ENCODE results near the gene EYA2. TPM values are rescaled to one million over a fixed set of nuclear protein-coding genes. Genes with fewer than 3 reads are reported as not detected.
"Not testable (repeated sequence)": the region's sequence is repeated elsewhere in the genome, so short reads cannot be mapped to it uniquely, and the experiment has no call there.

The EYA2 gene
- total and polyA plus RNA-seq, 2 experiments from 2014 or later: 0.18 TPM; not detected in 1

GRCh38 chr20:46917155-46917554, 22.5 kb downstream of the EYA2 start:
- no peaks in the 10 kb centered on the region for H3K9me2 ChIP-seq (ENCODE audit: insufficient read depth)
- DNase-seq: no peak
- no peak overlapping the region for H3K9ac ChIP-seq
- H3K4me1 ChIP-seq (ENCODE audit: insufficient read depth): no peaks in the 10 kb centered on the region
- no peak for TF ChIP-seq EZH2phosphoT487 (IDR thresholded peaks at IDR 0.05; ENCODE audit: insufficient read depth, low read depth)
- TF ChIP-seq EZH2 (IDR thresholded peaks at IDR 0.05; ENCODE audit: insufficient read depth, poor library complexity, severe bottlenecking): no peak
- no peaks in the 10 kb centered on the region for H4K20me1 ChIP-seq (ENCODE audit: insufficient read depth)
- H3K4me2 ChIP-seq (ENCODE audit: unreplicated experiment): no peak overlapping the region
- H3K36me3 ChIP-seq (ENCODE audit: low read depth): no peaks in the 10 kb centered on the region
- no peaks in the 10 kb centered on the region for H3F3A ChIP-seq (ENCODE audit: insufficient read depth)
- no peaks in the 10 kb centered on the region for H3K79me2 ChIP-seq (ENCODE audit: insufficient read depth)
- no peak overlapping the region for H3K4me3 ChIP-seq
- H3K27me3 ChIP-seq (replicated peaks; ENCODE audit: insufficient read depth): peaks cover 10% of the 10 kb centered on the region
- H2AFZ ChIP-seq: no peak overlapping the region
- no peak overlapping the region for H3K27ac ChIP-seq
- no peaks in the 10 kb centered on the region for H3K9me3 ChIP-seq (ENCODE audit: low read depth)
- in situ Hi-C loops (cut with MboI): no loop called here
- 66 to 67% methylated on average over 7 of the region's 7 CpGs for WGBS, 2 experiments (ENCODE audit: low coverage in 1 of 2, low lambda C conversion rate in 2 of 2, missing lambda C conversion rate in 2 of 2)

GRCh38 chr20:46920114-46920513, 25.5 kb downstream of the EYA2 start:
- Histone ChIP-seq H3K79me2 (ENCODE audit: insufficient read depth) (no peaks in the 10 kb centered on the region), H3K4me1 (ENCODE audit: insufficient read depth) (no peaks in the 10 kb centered on the region), H4K20me1 (ENCODE audit: insufficient read depth) (no peaks in the 10 kb centered on the region), H2AFZ (no peak overlapping the region), H3K4me3 (no peak overlapping the region), H3K27ac (no peak overlapping the region), H3F3A (ENCODE audit: insufficient read depth) (no peaks in the 10 kb centered on the region), H3K27me3 (replicated peaks; ENCODE audit: insufficient read depth) (peaks cover 8% of the 10 kb centered on the region), H3K9ac (no peak overlapping the region), H3K9me2 (ENCODE audit: insufficient read depth) (no peaks in the 10 kb centered on the region), H3K9me3 (ENCODE audit: low read depth) (no peaks in the 10 kb centered on the region), H3K4me2 (ENCODE audit: unreplicated experiment) (no peak overlapping the region), H3K36me3 (ENCODE audit: low read depth) (no peaks in the 10 kb centered on the region)
- 56 to 60% methylated on average over 6 of the region's 6 CpGs for WGBS, 2 experiments (ENCODE audit: low coverage in 1 of 2, low lambda C conversion rate in 2 of 2, missing lambda C conversion rate in 2 of 2)
- no peak for DNase-seq
- TF ChIP-seq EZH2phosphoT487 (IDR thresholded peaks at IDR 0.05; ENCODE audit: insufficient read depth, low read depth) (no peak), EZH2 (IDR thresholded peaks at IDR 0.05; ENCODE audit: insufficient read depth, poor library complexity, severe bottlenecking) (no peak)
- in situ Hi-C loops (cut with MboI): no loop called here

GRCh38 chr20:46922841-46923240, 28.2 kb downstream of the EYA2 start:
- H3K9me3 ChIP-seq (ENCODE audit: low read depth); H3K4me2 ChIP-seq (ENCODE audit: unreplicated experiment); H4K20me1 ChIP-seq (ENCODE audit: insufficient read depth); H3K27me3 ChIP-seq (replicated peaks; ENCODE audit: insufficient read depth); in situ Hi-C loops (cut with MboI); DNase-seq; H3K4me1 ChIP-seq (ENCODE audit: insufficient read depth); H3K27ac ChIP-seq; H3K4me3 ChIP-seq; H3F3A ChIP-seq (ENCODE audit: insufficient read depth); H3K36me3 ChIP-seq (ENCODE audit: low read depth); H3K9me2 ChIP-seq (ENCODE audit: insufficient read depth); H3K9ac ChIP-seq; H2AFZ ChIP-seq; H3K79me2 ChIP-seq (ENCODE audit: insufficient read depth): not testable (repeated sequence)
- WGBS, 2 experiments (ENCODE audit: low coverage in 1 of 2, low lambda C conversion rate in 2 of 2, missing lambda C conversion rate in 2 of 2): 72 to 74% methylated on average over 9 of the region's 9 CpGs

- WGBS, 2 experiments (ENCODE audit: low coverage in 1 of 2, low lambda C conversion rate in 2 of 2, missing lambda C conversion rate in 2 of 2): 53 to 62% methylated on average over 4 of the region's 4 CpGs
- Histone ChIP-seq H3F3A (ENCODE audit: insufficient read depth) (0 out of 2 replicates have a peak, but pooled peaks cover 3% of the 10 kb centered on the region), H3K9me2 (ENCODE audit: insufficient read depth) (no peaks in the 10 kb centered on the region), H3K9me3 (ENCODE audit: low read depth) (no peaks in the 10 kb centered on the region), H2AFZ (no peak overlapping the region), H3K4me1 (ENCODE audit: insufficient read depth) (no peaks in the 10 kb centered on the region; the same call in 1 of the 2 replicates), H3K4me3 (no peak overlapping the region), H3K4me2 (ENCODE audit: unreplicated experiment) (no peak overlapping the region), H3K9ac (no peak overlapping the region), H3K36me3 (ENCODE audit: low read depth) (no peaks in the 10 kb centered on the region), H3K79me2 (ENCODE audit: insufficient read depth) (no peaks in the 10 kb centered on the region), H3K27ac (no peak overlapping the region), H3K27me3 (replicated peaks; ENCODE audit: insufficient read depth) (no peaks in the 10 kb centered on the region; the same call in 1 of the 2 replicates), H4K20me1 (ENCODE audit: insufficient read depth) (no peaks in the 10 kb centered on the region)
- in situ Hi-C loops (cut with MboI): no loop called here
- no peak for DNase-seq
- TF ChIP-seq EZH2phosphoT487 (IDR thresholded peaks at IDR 0.05; ENCODE audit: insufficient read depth, low read depth): no peak
Measured at GRCh38 chr20:46923550-46923949, 28.9 kb downstream of the EYA2 start.

GRCh38 chr20:46928580-46929132, 34.0 kb downstream of the EYA2 start:
- Histone ChIP-seq H3K4me1 (ENCODE audit: insufficient read depth) (peaks cover 9% of the 10 kb centered on the region), H3K9me3 (ENCODE audit: low read depth) (no peaks in the 10 kb centered on the region), H3K4me2 (ENCODE audit: unreplicated experiment) (no peak overlapping the region), H3K27ac (no peak overlapping the region), H3K9ac (peak overlapping the region; percentile 33; the same call in 1 of the 2 replicates), H3K79me2 (ENCODE audit: insufficient read depth) (no peaks in the 10 kb centered on the region), H3K9me2 (ENCODE audit: insufficient read depth) (no peaks in the 10 kb centered on the region), H2AFZ (peak overlapping the region; percentile 82), H3F3A (ENCODE audit: insufficient read depth) (0 out of 2 replicates have a peak, but pooled peaks cover 4% of the 10 kb centered on the region), H4K20me1 (ENCODE audit: insufficient read depth) (no peaks in the 10 kb centered on the region), H3K36me3 (ENCODE audit: low read depth) (no peaks in the 10 kb centered on the region), H3K27me3 (replicated peaks; ENCODE audit: insufficient read depth) (no peaks in the 10 kb centered on the region), H3K4me3 (no peak overlapping the region)
- in situ Hi-C loops (cut with MboI): no loop called here
- WGBS, 2 experiments (ENCODE audit: low coverage in 1 of 2, low lambda C conversion rate in 2 of 2, missing lambda C conversion rate in 2 of 2): 6% methylated on average over 12 of the region's 12 CpGs
- no peak for TF ChIP-seq EZH2phosphoT487 (IDR thresholded peaks at IDR 0.05; ENCODE audit: insufficient read depth, low read depth)
- no peak for TF ChIP-seq EZH2 (IDR thresholded peaks at IDR 0.05; ENCODE audit: insufficient read depth, poor library complexity, severe bottlenecking)
- peak; percentile 75 for DNase-seq

All from GM23248 (cell line).